Parathyroid adenoma (tissue), 2 donors: ENCODE data around the gene DDX1.

ENCODE experiments used
- H2AFZ ChIP-seq: fragments of 300-600 bp; sonication (generic); one replicate; pipeline ENCODE4 v1.7.0; 2017; ENCODE audit warnings: antibody characterized with exemption, mild to moderate bottlenecking
- H3K27ac ChIP-seq: fragments of 300-600 bp; sonication (generic); one replicate; pipeline ENCODE4 v1.7.0; 2017
- H3K27me3 ChIP-seq: fragments of 300-600 bp; sonication (generic); one replicate; pipeline ENCODE4 v1.7.0; 2017; ENCODE audit warnings: low read length; ENCODE audit not compliant: control insufficient read depth, insufficient read depth
- H3K36me3 ChIP-seq: fragments of 300-600 bp; sonication (generic); one replicate; pipeline ENCODE4 v1.7.0; 2017; ENCODE audit warnings: low read length; ENCODE audit not compliant: control insufficient read depth, insufficient read depth
- H3K4me1 ChIP-seq: fragments of 300-600 bp; sonication (generic); one replicate; pipeline ENCODE4 v1.7.0; 2017; ENCODE audit warnings: control low read depth
- H3K4me2 ChIP-seq: fragments of 300-600 bp; sonication (generic); one replicate; pipeline ENCODE4 v1.7.0; 2017; ENCODE audit warnings: low read length
- H3K4me3 ChIP-seq: fragments of 300-600 bp; sonication (generic); one replicate; pipeline ENCODE4 v1.7.0; 2017; ENCODE audit warnings: low read depth, low read length
- H3K79me2 ChIP-seq: fragments of 300-600 bp; sonication (generic); one replicate; pipeline ENCODE4 v1.7.0; 2017; ENCODE audit warnings: control low read depth
- H3K9ac ChIP-seq: fragments of 300-600 bp; sonication (generic); one replicate; pipeline ENCODE4 v1.7.0; 2017; ENCODE audit warnings: mild to moderate bottlenecking
- H3K9me3 ChIP-seq: fragments of 300-600 bp; sonication (generic); one replicate; pipeline ENCODE4 v1.7.0; 2017; ENCODE audit warnings: low read length; ENCODE audit not compliant: control insufficient read depth
- CTCF ChIP-seq: fragments of 300-600 bp; sonication (generic); IDR thresholded peaks from one replicate; pipeline ENCODE4 v1.7.0; 2017; ENCODE audit warnings: antibody characterized with exemption, mild to moderate bottlenecking
- donor health status: primary hyperparathyroidism.

The DDX1 gene

GRCh38 chr2:15623481-15623796 is 31.8 kb downstream of the DDX1 start:
- no peaks in the 10 kb centered on the region for H3K36me3 ChIP-seq
- H3K27me3 ChIP-seq: no peaks in the 10 kb centered on the region
- H3K27ac ChIP-seq: no peak overlapping the region
- H3K9me3 ChIP-seq: no peaks in the 10 kb centered on the region
- no peak overlapping the region for H3K4me3 ChIP-seq
- no peaks in the 10 kb centered on the region for H3K79me2 ChIP-seq
- TF ChIP-seq CTCF: no peak
- H2AFZ ChIP-seq: no peak overlapping the region
- H3K4me2 ChIP-seq: no peak overlapping the region
- no peak overlapping the region for H3K9ac ChIP-seq
- H3K4me1 ChIP-seq: no peaks in the 10 kb centered on the region

GRCh38 chr2:15623898-15624541 is 32.4 kb downstream of the DDX1 start:
- no peaks in the 10 kb centered on the region for H3K36me3 ChIP-seq
- H3K4me1 ChIP-seq: no peaks in the 10 kb centered on the region

GRCh38 chr2:15624903-15625302 is 33.2 kb downstream of the DDX1 start:
- Histone ChIP-seq H3K9me3 (no peaks in the 10 kb centered on the region), H3K27me3 (no peaks in the 10 kb centered on the region), H3K4me2 (no peak overlapping the region), H2AFZ (no peak overlapping the region), H3K4me1 (no peaks in the 10 kb centered on the region), H3K36me3 (no peaks in the 10 kb centered on the region), H3K79me2 (no peaks in the 10 kb centered on the region), H3K27ac (no peak overlapping the region), H3K4me3 (no peak overlapping the region), H3K9ac (no peak overlapping the region)
- TF ChIP-seq CTCF: no peak

More at GRCh38 chr2:15623898-15624541, 32.4 kb downstream of the DDX1 start:
- no peak overlapping the region for H3K4me3 ChIP-seq
- no peak overlapping the region for H3K9ac ChIP-seq
- TF ChIP-seq CTCF: no peak
- H3K9me3 ChIP-seq: no peaks in the 10 kb centered on the region
- H3K27ac ChIP-seq: no peak overlapping the region
- H2AFZ ChIP-seq: no peak overlapping the region
- H3K27me3 ChIP-seq: no peaks in the 10 kb centered on the region
- H3K79me2 ChIP-seq: no peaks in the 10 kb centered on the region
- no peak overlapping the region for H3K4me2 ChIP-seq

GRCh38 chr2:15625344-15626036 is 33.8 kb downstream of the DDX1 start:
- Histone ChIP-seq H3K36me3 (no peaks in the 10 kb centered on the region), H3K9ac (no peak overlapping the region), H3K79me2 (no peaks in the 10 kb centered on the region), H3K4me2 (no peak overlapping the region), H2AFZ (no peak overlapping the region), H3K27ac (no peak overlapping the region), H3K9me3 (no peaks in the 10 kb centered on the region), H3K27me3 (no peaks in the 10 kb centered on the region), H3K4me1 (no peaks in the 10 kb centered on the region), H3K4me3 (no peak overlapping the region)
- TF ChIP-seq CTCF: no peak

GRCh38 chr2:15626126-15626525 is 34.5 kb downstream of the DDX1 start:
- TF ChIP-seq CTCF: no peak
- Histone ChIP-seq H3K4me1 (no peaks in the 10 kb centered on the region), H3K27me3 (no peaks in the 10 kb centered on the region), H3K36me3 (no peaks in the 10 kb centered on the region), H3K4me2 (no peak overlapping the region), H2AFZ (no peak overlapping the region), H3K79me2 (no peaks in the 10 kb centered on the region), H3K9ac (no peak overlapping the region), H3K27ac (no peak overlapping the region), H3K9me3 (no peaks in the 10 kb centered on the region), H3K4me3 (no peak overlapping the region)
